ENCODE data around the gene SLC25A52.

GRCh38 chr18:31720867-31721266 lies 39.8 kb downstream of the SLC25A52 start:
- TF ChIP-seq, protein P1, sequence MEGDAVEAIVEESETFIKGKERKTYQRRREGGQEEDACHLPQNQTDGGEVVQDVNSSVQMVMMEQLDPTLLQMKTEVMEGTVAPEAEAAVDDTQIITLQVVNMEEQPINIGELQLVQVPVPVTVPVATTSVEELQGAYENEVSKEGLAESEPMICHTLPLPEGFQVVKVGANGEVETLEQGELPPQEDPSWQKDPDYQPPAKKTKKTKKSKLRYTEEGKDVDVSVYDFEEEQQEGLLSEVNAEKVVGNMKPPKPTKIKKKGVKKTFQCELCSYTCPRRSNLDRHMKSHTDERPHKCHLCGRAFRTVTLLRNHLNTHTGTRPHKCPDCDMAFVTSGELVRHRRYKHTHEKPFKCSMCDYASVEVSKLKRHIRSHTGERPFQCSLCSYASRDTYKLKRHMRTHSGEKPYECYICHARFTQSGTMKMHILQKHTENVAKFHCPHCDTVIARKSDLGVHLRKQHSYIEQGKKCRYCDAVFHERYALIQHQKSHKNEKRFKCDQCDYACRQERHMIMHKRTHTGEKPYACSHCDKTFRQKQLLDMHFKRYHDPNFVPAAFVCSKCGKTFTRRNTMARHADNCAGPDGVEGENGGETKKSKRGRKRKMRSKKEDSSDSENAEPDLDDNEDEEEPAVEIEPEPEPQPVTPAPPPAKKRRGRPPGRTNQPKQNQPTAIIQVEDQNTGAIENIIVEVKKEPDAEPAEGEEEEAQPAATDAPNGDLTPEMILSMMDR (IDR thresholded peaks at IDR 0.05; ENCODE audit: low read depth, low read length) = no peak
- TF ChIP-seq EZH2phosphoT487 (IDR thresholded peaks at IDR 0.05; ENCODE audit: low read depth) = no peak

Measured in OCI-LY3 (cell line).